Measurements from ENCODE around the gene ITGB3.

ITGB3 gene

DNA sequence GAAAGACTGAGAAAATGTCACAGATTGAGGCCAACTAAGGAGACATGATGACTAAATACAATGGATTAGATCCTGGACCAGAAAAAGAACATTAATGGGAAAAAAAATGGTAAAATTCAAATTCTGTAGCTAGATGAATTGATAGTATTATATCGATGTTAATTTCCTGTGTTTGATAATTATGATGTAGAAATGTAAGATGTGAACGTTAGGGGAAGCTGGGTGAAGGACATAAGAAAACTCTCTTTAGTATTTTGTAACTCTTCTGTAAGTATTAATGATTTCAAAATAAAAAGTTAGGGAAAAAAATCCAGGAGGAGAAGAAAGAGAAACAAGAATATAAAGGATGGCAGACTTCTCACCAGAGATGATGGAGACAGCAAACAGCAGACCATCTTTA lies 2.8 kb upstream of the ITGB3 start:
- no peak overlapping the region for H3K4me3 ChIP-seq (ENCODE audit: low read depth in 1 of 2, low read length in 2 of 2)
- H3K27me3 ChIP-seq (ENCODE audit: low read depth, low read length): no peaks in the 10 kb centered on the region
- H3K4me1 ChIP-seq (ENCODE audit: control insufficient read depth in 1 of 2, insufficient read depth in 2 of 2, low read length in 2 of 2): peaks cover 0 to 7% of the 10 kb centered on the region in 2 donors
- no peaks in the 10 kb centered on the region for H3K9me3 ChIP-seq (ENCODE audit: control insufficient read depth in 1 of 2, low read length in 2 of 2)
- H3K36me3 ChIP-seq (ENCODE audit: control insufficient read depth in 1 of 2, insufficient read depth in 2 of 2, low read length in 2 of 2): no peaks in the 10 kb centered on the region
- H3K27ac ChIP-seq (ENCODE audit: low read length): no peak overlapping the region

DNA sequence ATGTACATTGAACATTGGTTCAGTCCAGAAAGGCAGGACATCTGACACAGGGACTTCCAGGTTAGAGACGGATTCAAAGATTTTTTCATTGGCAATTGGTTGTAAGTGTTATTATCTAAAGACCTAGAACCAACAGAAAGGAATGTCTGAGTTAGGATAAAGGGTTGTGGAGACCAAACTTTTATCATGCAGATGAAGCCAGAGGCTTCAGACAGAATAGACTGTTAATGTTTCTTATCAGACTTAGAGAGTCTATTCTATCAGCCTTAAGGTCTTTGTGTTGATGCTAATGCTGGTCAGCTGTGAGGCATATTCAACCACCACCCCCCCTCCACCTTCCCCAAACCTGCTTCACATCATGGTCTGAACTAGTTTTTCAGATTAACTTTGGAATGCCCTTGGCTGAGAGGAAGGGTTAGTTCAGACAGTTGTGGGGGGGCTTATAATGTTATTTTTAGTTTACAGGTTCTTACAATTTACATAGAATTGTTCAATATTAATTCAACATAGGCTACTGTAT lies 2.1 kb upstream of the ITGB3 start:
- H3K36me3 ChIP-seq (ENCODE audit: control insufficient read depth in 1 of 2, insufficient read depth in 2 of 2, low read length in 2 of 2): no peaks in the 10 kb centered on the region

DNA sequence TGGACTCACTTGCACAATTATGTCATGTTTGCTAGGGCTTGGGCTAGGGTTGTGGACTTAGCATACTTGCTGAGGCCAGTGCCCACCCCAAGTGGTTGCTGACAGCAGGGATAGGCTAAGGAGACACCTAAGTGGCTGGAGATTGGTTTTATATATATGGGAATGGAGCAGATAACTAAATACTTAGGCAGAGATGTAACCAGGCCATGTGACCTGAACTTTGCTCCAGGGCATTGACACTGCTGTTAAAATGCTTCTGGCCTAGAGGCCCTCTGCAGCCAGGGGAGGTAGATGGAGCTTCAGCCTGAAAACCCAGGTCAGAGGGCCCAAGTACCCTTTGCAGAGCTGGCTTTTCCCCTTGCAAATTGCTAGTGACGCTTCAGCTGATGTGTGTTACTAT lies 1.4 kb upstream of the ITGB3 start:
- H3K4me1 ChIP-seq (ENCODE audit: control insufficient read depth in 1 of 2, insufficient read depth in 2 of 2, low read length in 2 of 2): peaks cover 0 to 7% of the 10 kb centered on the region in 2 donors
- no peaks in the 10 kb centered on the region for H3K27me3 ChIP-seq (ENCODE audit: low read depth, low read length)
- H3K36me3 ChIP-seq (ENCODE audit: control insufficient read depth in 1 of 2, insufficient read depth in 2 of 2, low read length in 2 of 2): no peaks in the 10 kb centered on the region
- no peak overlapping the region for H3K4me3 ChIP-seq (ENCODE audit: low read depth in 1 of 2, low read length in 2 of 2)
- no peak overlapping the region for H3K27ac ChIP-seq (ENCODE audit: low read length)
- H3K9me3 ChIP-seq (ENCODE audit: control insufficient read depth in 1 of 2, low read length in 2 of 2): no peaks in the 10 kb centered on the region

More for the DNA sequence above, 2.1 kb upstream of the ITGB3 start:
- H3K27ac ChIP-seq (ENCODE audit: low read length): no peak overlapping the region
- H3K9me3 ChIP-seq (ENCODE audit: control insufficient read depth in 1 of 2, low read length in 2 of 2): no peaks in the 10 kb centered on the region
- H3K4me3 ChIP-seq (ENCODE audit: low read depth in 1 of 2, low read length in 2 of 2): no peak overlapping the region
- H3K27me3 ChIP-seq (ENCODE audit: low read depth, low read length): no peaks in the 10 kb centered on the region
- peaks cover 0 to 7% of the 10 kb centered on the region in 2 donors for H3K4me1 ChIP-seq (ENCODE audit: control insufficient read depth in 1 of 2, insufficient read depth in 2 of 2, low read length in 2 of 2)

DNA sequence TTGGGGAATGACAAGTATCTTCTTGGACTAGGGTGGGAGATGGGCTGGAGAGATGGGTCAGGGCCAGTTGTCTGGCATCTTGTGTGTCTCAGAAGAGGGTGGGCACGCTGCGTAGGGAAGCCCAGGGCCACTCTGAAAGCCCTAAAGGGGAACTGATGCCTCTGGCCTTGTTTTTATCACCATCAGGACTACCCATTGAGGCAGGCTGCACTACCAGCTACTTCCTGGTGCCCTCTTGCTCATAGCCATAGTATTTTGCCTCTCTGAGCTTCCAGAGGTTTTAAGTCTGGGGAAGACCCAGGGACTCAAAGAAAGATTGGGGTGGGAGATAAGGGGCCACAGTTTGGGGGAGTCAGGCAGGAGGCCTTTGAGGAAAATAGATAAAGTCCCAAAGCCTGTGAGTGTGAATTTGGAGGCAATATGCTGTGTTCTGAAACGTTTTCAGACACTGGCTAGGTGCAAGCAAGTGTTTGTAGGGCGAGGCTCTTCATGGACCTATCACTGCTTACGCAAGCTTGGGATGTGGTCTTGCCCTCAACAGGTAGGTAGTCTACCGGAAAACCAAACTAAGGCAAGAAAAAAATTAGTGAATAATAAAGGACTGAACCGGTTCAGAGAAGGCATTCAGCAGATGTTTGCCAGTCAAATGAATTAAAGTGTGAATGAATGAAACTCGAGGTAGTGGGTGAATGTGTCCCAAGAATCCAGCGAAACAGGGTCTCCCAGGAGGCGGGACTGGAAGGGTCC lies 688 bp upstream of the ITGB3 start:
- Histone ChIP-seq H3K9me3 (ENCODE audit: control insufficient read depth in 1 of 2, low read length in 2 of 2) (no peaks in the 10 kb centered on the region), H3K4me3 (ENCODE audit: low read depth in 1 of 2, low read length in 2 of 2) (peak overlapping the region; percentile 21 to 85), H3K4me1 (ENCODE audit: control insufficient read depth in 1 of 2, insufficient read depth in 2 of 2, low read length in 2 of 2) (peaks cover 0 to 7% of the 10 kb centered on the region in 2 donors), H3K27ac (ENCODE audit: low read length) (no peak overlapping the region), H3K27me3 (ENCODE audit: low read depth, low read length) (no peaks in the 10 kb centered on the region), H3K36me3 (ENCODE audit: control insufficient read depth in 1 of 2, insufficient read depth in 2 of 2, low read length in 2 of 2) (no peaks in the 10 kb centered on the region)

DNA sequence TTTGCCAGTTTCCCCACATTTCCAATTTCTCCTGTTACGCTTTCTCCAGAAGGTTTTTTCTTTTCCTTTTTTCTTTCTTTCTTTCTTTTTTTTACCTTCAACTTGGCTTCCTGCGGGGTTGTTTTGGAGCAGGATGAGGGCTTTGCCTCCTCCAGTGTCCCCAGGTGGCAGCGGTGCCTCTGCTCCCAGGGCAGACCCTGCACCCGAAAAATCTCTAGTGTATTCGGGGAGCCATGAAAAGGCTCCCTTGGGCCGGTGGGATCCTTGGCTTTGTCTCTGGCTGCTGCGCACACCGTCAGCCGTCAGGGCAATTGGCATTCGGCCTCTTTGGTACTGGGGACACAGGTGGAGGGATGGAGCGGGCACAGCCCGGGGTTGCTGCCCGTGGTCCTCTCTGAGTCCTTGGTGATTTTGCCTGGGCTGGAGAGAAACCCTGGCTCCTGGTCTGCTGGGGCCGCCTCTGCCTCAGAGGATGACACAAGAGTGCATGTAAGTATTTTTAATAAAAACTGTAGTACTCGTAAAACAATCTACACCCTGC lies 846 bp downstream of the ITGB3 start:
- peaks cover 0 to 6% of the 10 kb centered on the region in 2 donors for H3K36me3 ChIP-seq (ENCODE audit: control insufficient read depth in 1 of 2, insufficient read depth in 2 of 2, low read length in 2 of 2)
- H3K4me1 ChIP-seq (ENCODE audit: control insufficient read depth in 1 of 2, insufficient read depth in 2 of 2, low read length in 2 of 2): peaks cover 0 to 7% of the 10 kb centered on the region in 2 donors
- no peak overlapping the region for H3K27ac ChIP-seq (ENCODE audit: low read length)

DNA sequence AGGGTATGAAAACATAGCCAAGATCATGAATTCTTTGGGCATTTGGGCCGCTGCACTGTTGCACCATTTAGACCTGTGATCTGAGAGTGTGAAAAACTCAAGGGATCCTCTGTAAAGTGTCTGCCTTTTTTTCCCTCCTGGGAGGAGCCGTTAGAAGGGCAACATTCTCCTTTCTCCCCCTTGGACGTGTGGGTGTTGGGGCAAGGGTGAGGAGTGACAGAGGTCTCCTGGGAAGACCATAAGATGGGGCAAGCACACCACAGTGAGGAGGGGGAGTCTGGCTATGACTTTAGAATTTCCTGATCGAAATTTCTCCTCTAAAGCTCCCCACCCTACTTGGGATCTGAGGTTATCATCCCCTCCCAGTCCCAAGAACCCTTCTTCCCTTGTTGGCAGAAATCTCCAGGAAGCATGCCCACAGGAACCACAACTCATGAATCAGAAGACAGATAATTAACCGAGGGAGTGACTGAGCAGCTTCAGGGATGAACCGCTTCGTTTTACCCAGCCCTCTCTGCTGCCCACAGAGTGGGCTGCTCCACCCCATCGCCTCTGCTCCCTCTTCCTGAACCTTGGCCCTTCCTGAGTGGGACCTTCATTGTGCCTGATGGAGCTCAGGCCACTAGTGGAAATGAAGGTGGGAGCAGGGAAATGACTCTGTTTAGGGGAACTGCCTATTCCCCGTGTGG lies 4.2 kb downstream of the ITGB3 start:
- Histone ChIP-seq H3K4me1 (ENCODE audit: control insufficient read depth in 1 of 2, insufficient read depth in 2 of 2, low read length in 2 of 2) (peaks cover 0 to 7% of the 10 kb centered on the region in 2 donors), H3K9me3 (ENCODE audit: control insufficient read depth in 1 of 2, low read length in 2 of 2) (no peaks in the 10 kb centered on the region), H3K36me3 (ENCODE audit: control insufficient read depth in 1 of 2, insufficient read depth in 2 of 2, low read length in 2 of 2) (peaks cover 0 to 6% of the 10 kb centered on the region in 2 donors), H3K4me3 (ENCODE audit: low read depth in 1 of 2, low read length in 2 of 2) (no peak overlapping the region), H3K27me3 (ENCODE audit: low read depth, low read length) (no peaks in the 10 kb centered on the region), H3K27ac (ENCODE audit: low read length) (no peak overlapping the region)

More for the DNA sequence above, 846 bp downstream of the ITGB3 start:
- H3K4me3 ChIP-seq (ENCODE audit: low read depth in 1 of 2, low read length in 2 of 2): peak overlapping the region; percentile 70 to 85
- H3K9me3 ChIP-seq (ENCODE audit: control insufficient read depth in 1 of 2, low read length in 2 of 2): no peaks in the 10 kb centered on the region
- H3K27me3 ChIP-seq (ENCODE audit: low read depth, low read length): no peaks in the 10 kb centered on the region

DNA sequence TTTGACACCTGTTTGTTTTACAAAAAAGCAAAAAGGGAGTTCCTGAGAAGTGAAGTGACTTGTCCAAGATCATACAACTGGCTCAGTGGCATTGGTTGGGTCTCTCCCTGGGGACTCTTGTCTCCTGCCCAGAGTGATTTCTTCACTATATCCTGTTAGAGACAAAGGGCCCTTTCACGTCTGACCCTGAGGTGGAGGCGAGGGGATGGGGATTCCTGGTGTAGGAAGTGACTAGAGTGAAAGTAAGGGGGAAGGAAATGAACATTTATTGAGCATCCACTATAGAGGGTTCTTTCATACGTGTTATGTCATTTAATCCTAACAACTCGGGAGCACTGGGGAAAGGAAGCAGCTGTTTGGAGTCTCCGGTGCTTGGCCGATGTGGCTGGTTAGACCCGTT lies 9.0 kb downstream of the ITGB3 start:
- Histone ChIP-seq H3K27me3 (ENCODE audit: low read depth, low read length) (no peaks in the 10 kb centered on the region), H3K27ac (ENCODE audit: low read length) (no peak overlapping the region), H3K4me1 (ENCODE audit: control insufficient read depth in 1 of 2, insufficient read depth in 2 of 2, low read length in 2 of 2) (peaks cover 0 to 10% of the 10 kb centered on the region in 2 donors), H3K4me3 (ENCODE audit: low read depth in 1 of 2, low read length in 2 of 2) (no peak overlapping the region), H3K36me3 (ENCODE audit: control insufficient read depth in 1 of 2, insufficient read depth in 2 of 2, low read length in 2 of 2) (peaks cover 0 to 6% of the 10 kb centered on the region in 2 donors), H3K9me3 (ENCODE audit: control insufficient read depth in 1 of 2, low read length in 2 of 2) (no peaks in the 10 kb centered on the region)

DNA sequence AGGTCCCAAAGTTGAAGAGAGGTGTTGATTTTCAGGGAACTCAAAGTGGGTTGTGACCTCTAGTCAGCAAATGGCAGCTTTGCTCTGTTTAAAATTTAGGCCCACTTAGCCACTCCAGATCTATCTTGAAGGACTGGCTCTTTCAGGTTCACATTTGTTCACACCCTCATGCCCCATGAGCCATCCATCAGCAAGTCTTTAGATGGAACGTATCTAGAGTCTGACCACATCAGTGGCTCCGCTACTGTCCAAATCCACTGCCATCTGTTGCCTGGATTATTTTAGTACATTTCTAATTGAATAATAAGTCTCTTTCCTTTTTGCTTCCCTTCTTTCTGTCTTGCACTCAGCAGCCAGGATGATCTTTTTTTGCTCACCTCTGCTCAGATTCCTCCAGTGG lies 10.5 kb downstream of the ITGB3 start:
- H3K4me1 ChIP-seq (ENCODE audit: control insufficient read depth in 1 of 2, insufficient read depth in 2 of 2, low read length in 2 of 2): peaks cover 0 to 10% of the 10 kb centered on the region in 2 donors
- H3K36me3 ChIP-seq (ENCODE audit: control insufficient read depth in 1 of 2, insufficient read depth in 2 of 2, low read length in 2 of 2): no peaks in the 10 kb centered on the region
- no peak overlapping the region for H3K27ac ChIP-seq (ENCODE audit: low read length)
- H3K4me3 ChIP-seq (ENCODE audit: low read depth in 1 of 2, low read length in 2 of 2): no peak overlapping the region
- no peaks in the 10 kb centered on the region for H3K9me3 ChIP-seq (ENCODE audit: control insufficient read depth in 1 of 2, low read length in 2 of 2)
- no peaks in the 10 kb centered on the region for H3K27me3 ChIP-seq (ENCODE audit: low read depth, low read length)

DNA sequence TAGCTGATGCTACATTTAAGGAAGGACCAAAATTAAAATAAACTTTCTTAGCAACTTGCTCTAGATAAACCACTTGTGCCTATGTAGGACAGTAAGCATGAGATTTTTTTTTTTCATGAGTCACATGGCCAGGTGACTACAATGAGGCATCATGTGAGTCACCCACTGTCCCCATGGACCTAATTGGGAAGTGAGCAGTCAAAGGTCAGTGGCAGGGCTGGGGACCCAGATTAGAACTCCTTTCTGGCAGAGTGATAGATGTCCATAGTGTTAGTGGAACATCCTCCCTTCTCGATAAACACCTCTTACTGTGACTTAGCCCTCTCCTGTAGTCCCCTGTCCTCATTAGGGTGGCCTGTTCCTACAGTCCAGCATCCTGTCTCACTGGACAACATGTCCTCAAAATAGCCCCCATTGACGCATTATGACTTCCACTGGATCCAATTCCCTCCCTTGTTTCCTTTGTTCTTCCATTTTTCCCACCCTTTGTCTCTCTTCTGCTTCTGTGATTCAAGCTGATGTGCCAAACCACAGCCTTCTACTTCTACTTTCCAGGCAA lies 12.4 kb downstream of the ITGB3 start:
- Histone ChIP-seq H3K4me3 (ENCODE audit: low read depth in 1 of 2, low read length in 2 of 2) (no peak overlapping the region), H3K36me3 (ENCODE audit: control insufficient read depth in 1 of 2, insufficient read depth in 2 of 2, low read length in 2 of 2) (no peaks in the 10 kb centered on the region), H3K4me1 (ENCODE audit: control insufficient read depth in 1 of 2, insufficient read depth in 2 of 2, low read length in 2 of 2) (peaks cover 0 to 10% of the 10 kb centered on the region in 2 donors), H3K27ac (ENCODE audit: low read length) (no peak overlapping the region), H3K27me3 (ENCODE audit: low read depth, low read length) (no peaks in the 10 kb centered on the region), H3K9me3 (ENCODE audit: control insufficient read depth in 1 of 2, low read length in 2 of 2) (no peaks in the 10 kb centered on the region)

DNA sequence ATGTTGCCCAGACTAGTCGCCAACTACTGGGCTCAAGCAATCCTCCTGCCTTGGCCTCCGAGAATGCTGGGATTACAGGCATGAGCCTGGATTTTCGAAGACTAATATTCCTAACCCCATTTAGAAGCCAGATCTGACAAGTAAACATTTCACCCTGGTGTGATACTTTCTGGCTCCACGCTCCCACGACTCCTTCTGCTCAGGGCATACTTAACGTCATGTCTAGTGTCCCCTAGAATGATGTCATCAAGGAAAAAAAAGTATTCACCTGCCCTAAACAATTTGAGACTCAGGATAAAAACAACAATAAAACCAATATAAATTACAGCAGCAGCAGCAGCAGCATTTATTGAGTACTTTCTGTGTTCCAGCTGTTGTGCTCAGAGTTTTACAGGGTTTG lies 13.2 kb downstream of the ITGB3 start:
- Histone ChIP-seq H3K27ac (ENCODE audit: low read length) (no peak overlapping the region), H3K4me3 (ENCODE audit: low read depth in 1 of 2, low read length in 2 of 2) (no peak overlapping the region), H3K36me3 (ENCODE audit: control insufficient read depth in 1 of 2, insufficient read depth in 2 of 2, low read length in 2 of 2) (no peaks in the 10 kb centered on the region), H3K4me1 (ENCODE audit: control insufficient read depth in 1 of 2, insufficient read depth in 2 of 2, low read length in 2 of 2) (peaks cover 0 to 10% of the 10 kb centered on the region in 2 donors), H3K9me3 (ENCODE audit: control insufficient read depth in 1 of 2, low read length in 2 of 2) (no peaks in the 10 kb centered on the region), H3K27me3 (ENCODE audit: low read depth, low read length) (no peaks in the 10 kb centered on the region)

DNA sequence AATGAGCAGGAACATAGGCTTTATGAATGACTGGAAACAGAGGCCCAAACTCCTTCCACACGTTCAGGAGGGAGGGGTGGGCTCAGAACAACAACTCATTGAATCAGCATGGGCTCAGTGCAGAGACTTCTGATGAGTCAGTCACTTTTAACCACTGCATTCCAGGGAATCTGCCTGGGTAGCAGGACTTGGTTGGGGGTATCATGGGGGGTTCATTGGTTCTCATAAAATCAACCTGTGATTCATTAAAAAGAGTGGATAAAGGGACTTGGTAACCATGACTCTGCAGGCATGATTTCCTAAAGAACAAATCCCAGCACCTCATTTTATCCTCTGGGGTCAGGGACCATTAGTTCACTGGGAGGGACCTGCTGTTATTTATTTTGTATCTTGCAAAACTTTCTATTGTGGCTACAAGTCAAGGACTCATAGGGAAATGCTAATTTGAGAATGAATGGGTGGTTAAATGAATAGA lies 13.8 kb downstream of the ITGB3 start:
- H3K27ac ChIP-seq (ENCODE audit: low read length): no peak overlapping the region
- peaks cover 0 to 10% of the 10 kb centered on the region in 2 donors for H3K4me1 ChIP-seq (ENCODE audit: control insufficient read depth in 1 of 2, insufficient read depth in 2 of 2, low read length in 2 of 2)
- H3K4me3 ChIP-seq (ENCODE audit: low read depth in 1 of 2, low read length in 2 of 2): no peak overlapping the region
- no peaks in the 10 kb centered on the region for H3K36me3 ChIP-seq (ENCODE audit: control insufficient read depth in 1 of 2, insufficient read depth in 2 of 2, low read length in 2 of 2)
- H3K27me3 ChIP-seq (ENCODE audit: low read depth, low read length): no peaks in the 10 kb centered on the region
- no peaks in the 10 kb centered on the region for H3K9me3 ChIP-seq (ENCODE audit: control insufficient read depth in 1 of 2, low read length in 2 of 2)
